Activated CD4-positive, alpha-beta T cell treated with anti-CD3 and anti-CD28 coated beads, Interleukin-2, amount 50 U/mL, for 16 hours (primary cell): Measurements from ENCODE around the gene TOPAZ1.

Experiments used
- DNase-seq: peaks from one replicate; pipeline ENCODE4 v3.0.0-alpha.2; 2020

Gene TOPAZ1

DNA sequence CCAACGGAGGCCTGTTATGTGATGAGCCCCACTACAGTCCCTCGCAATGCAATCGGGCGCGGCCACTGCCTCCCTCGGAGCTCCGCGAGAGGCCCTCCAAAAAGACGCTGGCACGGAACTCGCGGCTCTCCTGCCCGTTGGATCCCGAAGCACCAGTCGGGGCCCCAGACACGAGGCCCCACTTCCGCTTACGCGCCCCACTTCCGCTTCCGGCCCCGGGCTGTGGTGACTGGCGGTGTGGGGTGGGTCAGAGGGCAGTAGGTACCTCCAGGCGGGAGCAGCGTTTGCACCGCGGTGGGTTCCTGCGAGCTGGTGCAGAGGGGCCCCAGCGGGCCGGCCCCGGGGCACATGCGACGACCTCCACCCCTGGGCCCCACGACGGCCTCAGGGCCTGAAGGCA lies at the start of gene TOPAZ1:
TOPAZ1 (plus strand) TSS at position 181 of the 400 bp plus-strand sequence; CDS start at position 349, 168 bp downstream.
- no peak for DNase-seq

DNA sequence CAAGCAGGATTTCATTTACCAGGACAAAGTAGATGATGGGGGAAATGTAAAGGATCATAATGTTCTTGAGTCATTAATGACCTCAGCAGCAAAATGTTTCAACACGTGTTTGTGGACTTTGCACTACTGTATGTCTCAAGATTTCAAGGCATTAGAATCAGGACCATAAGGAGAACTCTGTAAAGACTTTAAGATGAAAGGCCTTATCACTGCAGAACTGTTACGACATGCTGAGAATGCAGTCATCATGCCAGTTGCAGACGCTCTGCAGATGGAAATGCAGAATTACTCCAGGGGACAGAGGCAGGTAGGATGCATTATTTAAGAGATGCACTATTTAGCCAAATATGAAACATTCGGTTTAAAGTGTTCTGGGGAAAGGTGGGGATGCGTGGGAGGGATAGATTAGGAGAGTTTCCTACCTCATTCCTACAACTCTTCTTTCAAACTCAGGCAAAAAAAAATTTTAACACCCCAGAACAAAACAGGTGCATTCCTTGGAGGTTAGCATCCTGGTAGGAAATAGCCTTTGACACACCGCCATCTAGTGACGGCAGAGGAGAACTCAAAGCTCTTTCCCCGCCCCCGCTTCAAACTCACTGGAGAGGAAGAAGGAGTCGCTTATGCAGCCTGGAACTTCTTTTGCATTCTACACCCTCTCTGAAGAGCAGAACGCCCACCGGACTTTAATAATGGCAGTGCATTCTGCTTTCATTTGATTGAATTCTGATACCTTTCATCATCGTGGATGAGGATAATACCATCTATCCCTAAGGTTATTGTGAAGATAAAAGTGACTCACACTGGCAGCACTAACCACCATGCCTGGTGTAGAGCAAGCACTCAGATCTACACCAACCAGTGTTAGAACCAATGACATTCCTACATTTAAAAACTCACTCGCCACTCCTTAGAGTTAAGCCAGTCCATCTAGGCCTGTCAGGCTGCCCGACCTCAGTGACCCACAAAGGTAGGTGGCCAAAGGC lies 43.1 kb upstream of the TOPAZ1 start:
- peak; percentile 70 for DNase-seq

DNA sequence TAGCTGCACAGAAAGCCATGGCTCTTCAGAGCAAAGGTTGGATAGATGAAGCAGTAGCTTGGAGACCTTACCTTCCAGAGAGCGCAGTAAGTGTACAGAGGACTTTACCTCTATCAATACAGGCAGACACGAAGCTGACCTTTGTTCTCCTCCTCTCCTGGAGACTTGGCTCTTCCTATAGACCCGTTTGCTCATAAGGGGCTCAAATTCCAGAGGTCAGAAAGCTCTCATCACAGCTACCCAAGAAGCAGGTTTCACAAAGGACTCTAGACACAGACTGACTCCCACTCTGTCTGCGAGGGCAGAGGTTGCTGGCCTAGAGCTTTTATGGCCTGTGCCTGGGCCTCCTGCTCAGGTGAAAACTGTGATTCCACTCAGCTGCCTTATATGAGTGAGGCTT lies 35.4 kb upstream of the TOPAZ1 start:
- DNase-seq: no peak

DNA sequence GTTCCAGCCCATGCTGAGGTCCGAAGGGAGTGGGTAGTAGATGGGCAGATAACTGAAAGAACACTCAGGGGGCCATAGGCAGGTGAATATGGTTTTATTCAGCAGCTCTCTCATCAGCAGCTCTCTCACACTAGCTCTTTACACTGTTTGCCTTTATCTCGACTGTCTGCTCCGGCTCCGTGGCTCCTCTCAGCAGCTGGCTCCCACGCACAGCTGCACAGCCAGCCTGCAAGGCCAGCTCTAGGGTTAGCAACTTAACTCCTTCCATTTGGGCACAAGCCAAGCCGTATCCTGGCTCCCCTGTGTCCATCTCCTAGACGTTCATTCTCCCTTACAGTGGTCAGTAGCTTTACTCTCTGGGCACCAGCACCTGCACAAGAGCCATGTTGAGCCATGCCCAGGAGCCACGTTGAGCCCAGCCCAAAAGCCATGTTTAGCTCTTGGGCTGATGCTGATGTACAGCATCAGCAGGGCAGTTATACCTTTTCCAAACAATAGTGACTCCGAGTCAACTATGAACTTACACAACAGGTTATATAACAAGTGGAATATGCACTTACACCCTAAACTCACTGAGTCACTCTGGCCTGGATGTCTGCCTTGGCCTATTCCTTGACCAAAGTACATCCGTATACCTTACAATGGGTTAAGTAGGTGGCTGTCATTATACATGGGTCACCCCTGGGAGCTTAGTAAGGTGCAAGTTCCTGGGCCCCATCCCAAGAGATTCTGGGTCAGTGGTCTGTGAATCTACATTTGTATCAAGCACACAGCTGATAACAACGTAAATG lies 34.6 kb upstream of the TOPAZ1 start:
- no peak for DNase-seq

DNA sequence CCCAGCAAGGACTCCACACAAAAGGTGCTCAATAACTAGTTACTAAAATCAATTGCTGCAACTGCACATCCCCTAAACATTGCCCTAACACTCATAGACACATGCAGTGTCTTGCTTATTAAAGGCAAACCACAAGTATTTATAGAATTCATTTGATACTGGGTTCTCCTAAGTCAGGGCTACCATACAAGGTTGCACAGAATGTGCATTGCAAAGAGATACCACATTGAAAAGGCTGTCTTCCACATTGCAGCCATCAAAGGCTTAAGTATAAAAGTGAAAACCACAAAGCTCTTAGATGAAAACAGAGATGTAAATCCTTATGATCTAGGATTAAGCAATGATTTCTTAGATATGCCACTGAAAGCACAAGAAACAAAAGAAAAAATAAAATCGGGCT lies 33.6 kb upstream of the TOPAZ1 start:
- DNase-seq: no peak

DNA sequence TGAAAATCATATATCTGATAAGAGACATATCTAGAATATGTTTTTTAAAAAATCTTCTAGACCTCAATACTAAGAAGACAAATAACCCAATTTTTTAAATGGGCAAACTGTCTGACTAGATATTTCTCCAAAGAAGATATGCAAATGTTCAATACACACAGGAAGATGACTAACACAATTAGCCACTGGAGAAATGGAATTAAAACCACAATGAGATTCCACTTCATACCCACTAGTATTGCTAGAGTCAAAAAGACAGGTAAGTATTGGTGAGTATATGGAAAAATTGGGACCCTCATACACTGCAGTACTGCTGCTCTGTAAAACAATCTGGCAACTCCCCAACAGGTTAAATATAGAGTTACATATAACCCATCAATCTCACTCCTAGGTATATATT lies 33.1 kb upstream of the TOPAZ1 start:
- no peak for DNase-seq

DNA sequence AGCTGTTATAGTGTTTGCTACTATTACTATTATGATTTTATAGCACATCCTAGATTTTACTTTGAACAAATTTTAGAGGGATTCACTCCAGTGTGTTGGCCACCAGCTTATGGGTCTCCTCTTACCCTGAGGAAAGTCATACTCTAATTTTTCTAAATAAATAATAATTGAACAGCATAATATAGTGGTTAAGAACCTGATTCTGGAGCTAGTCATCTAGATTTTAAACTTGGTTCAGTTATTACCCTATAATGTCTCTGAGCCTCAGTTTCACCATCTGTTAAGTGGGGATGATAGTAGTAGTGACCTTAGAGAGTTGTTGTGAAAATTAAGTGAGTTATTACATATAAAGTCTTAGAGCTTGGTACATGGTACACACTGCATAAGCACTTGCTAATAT lies 30.7 kb upstream of the TOPAZ1 start:
- no peak for DNase-seq

DNA sequence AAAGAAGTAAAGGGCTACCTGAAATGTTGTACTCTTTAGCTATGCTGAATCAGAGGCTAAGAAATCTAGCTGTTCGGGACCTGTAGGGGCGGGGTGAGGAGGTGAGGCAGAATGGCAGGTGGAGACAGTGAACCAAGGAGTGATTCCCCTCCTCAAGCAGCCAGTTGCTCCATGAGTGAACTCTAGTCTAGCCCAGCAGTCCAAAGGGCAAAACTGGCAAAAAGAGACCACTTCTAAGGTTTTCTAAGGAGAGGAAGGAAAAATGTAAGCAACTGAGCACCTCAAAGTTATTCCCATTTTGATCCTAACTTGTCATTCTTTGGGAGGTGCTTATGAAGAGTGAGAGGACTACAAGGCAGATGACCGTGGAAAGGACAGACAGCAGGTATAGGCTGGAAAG lies 19.3 kb upstream of the TOPAZ1 start:
- no peak for DNase-seq

DNA sequence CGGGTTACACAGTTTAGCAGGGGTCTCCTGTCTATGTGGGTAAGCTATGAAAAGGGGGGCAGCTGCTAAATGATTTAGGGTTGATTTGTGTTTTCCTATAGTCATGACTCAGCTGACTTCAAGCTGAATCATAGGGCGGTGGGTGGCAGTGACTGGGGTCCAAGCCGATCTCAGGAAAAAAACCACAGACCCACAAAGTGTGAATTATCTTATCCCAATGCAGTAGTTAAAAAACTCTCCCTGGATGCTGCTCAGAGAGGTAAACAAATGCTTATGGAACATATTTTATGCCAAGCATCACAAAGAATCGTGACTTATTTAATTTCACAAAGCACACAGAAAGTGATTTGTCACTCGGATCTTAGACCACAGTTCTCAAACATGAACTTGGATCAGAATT lies 18.4 kb upstream of the TOPAZ1 start:
- DNase-seq: no peak

DNA sequence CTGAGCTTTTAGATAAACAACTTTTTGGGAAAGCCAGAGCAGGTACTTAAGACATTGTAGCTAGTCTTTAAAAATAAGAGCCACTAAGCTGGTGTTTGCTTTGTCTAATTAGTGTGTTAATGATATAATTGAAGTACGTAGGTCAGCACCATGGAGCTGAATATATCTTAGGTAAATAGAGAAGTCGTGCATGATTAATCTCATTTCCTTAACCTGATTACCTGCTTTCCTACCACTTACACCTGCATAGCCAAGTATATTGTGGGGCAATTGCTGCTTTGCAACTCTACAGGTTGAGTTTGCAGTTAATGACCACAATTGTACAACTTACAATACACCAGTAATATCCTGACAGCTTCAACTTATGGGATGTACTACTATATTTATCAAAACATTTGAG lies 17.6 kb upstream of the TOPAZ1 start:
- DNase-seq: no peak

DNA sequence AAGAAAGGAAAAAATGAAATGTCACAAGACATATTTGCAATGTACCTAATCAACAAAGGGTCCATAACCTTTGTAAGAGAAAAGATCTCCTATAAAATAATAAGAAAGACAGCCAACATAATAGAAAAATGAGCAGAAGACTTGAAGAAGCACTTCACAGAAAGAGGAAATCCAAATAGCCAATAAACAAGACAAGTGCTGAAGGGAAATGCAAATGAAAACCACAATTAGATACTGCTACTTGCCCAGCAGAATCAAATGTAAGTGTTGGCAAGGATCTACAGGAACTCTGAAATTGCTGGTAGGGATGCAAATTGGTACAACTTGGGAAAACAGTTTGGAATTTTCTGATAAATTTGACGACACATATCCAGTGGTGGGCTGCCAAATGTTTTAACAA lies 15.1 kb upstream of the TOPAZ1 start:
- DNase-seq: no peak

DNA sequence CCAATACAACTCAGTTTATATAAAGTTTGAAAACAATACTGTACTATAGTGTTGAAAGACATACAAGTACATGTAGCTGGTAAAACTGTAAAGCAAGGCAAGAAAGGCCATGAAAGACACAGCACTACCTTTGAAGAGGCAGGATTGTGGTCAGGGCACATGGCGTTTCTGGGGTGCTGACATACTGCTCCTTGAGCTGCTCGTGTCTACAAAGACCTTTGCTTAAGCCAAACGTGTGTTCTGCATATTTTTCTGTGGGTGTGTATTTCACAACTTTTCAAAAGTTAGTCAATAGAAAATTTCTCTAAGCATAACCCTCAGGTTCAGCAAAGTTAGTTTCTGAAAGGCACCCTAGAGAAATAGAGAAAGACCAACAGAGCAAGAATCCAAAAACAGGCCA lies 14.1 kb upstream of the TOPAZ1 start:
- DNase-seq: no peak

DNA sequence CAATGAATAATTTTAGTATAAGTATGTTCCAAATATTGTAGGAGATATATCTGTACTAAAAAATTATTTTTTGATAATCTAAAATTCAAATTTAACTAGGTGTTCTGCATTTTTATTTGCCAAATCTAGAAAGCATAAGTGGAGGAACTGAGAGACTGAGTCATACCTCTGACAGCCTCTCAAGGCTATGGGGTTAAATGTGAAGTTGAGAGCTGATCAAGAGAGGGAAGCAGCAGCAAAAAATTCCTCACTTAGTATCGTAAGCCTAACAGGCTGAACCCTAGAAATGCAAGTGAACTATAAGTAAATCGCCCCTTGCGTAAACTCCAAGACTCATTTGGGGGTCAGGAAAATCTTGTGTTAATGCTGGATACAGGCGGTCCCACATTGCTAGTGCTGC lies 12.8 kb upstream of the TOPAZ1 start:
- DNase-seq: no peak

DNA sequence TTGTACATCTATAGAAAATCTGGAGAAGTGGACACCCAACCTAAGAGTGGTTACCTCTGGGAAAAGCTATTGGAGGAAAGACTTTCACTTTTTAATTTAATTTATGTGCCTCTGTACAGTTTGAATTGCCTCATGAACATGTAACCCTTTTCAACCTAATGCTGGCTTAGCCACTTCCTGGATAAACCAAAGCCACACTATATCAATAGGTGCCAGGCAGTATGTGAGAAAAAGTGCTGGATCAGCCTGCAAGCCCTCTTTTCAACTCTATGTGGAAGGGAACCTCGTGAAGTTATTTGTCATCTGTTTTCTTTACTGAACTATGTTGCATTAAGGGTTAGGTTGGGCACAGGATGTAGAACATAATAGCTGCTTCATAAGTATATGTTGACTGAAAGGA lies 9.3 kb upstream of the TOPAZ1 start:
- no peak for DNase-seq

DNA sequence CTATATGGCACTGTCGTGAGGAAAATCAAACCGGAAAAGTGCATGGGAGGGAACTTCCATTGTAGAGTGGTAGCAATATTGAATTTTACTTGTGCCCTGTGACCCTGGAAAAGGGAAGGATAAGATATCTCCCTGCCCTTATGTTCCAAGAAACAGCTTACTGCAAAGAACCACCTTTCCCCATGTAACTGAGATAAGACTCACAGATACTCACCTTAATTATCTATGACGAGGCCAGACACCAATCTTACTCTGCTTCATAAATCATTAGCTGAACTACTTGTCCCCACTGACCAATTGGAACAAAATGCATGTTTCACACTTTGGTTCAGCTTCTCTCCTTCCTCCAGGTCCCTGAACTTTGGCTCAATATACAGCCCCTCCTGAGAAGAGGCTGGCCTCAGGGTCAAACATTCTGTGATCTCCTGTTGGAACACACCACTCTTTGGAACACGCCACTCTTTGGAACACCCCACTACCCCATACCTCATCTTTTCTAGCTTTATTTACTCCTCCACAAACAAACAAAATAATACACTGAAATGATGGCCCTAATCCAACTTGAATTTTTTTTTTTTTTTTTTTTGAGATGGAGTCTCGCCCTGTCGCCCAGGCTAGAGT lies 6.9 kb upstream of the TOPAZ1 start:
- no peak for DNase-seq

DNA sequence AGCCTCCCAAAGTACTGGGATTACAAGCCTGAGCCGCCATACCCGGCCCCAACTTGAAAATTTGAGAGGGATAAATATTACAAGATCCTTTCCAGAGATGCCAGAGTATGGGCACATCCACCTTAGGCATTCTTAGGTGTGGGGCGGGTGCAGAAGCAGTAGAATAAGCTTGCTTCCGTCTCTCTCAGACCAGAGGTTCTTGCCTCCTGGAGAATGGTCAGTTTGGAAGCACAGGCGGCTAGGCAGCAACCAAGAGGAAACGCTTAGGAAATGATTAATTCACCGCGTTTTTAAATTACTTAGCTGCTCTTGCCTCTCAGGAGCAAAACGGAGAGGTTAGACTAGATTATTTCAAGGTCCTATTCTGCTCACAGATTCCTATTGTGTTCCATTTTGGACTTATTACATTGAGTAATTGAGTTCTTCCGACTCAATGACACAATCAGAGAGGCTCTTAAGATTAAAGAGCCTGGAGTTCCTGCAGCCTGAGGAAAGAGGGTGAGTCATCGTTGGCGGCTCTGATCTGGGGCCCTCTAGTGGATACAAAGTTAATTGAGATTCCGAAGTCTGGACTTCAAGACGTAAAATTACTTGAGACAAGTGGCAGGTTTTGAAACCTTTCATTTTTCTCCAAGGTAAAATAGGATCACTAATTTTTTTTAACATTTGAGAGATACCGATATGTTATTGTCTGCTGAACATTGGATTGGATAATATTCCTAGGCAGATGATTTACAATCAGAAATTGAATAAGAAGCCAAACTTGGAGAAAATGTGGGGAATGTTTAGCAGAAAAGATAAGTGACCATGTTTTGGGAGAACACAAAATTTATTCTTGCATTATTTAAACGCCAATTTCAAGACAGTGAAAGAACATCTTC lies 5.8 kb upstream of the TOPAZ1 start:
- peak; percentile 68 for DNase-seq

DNA sequence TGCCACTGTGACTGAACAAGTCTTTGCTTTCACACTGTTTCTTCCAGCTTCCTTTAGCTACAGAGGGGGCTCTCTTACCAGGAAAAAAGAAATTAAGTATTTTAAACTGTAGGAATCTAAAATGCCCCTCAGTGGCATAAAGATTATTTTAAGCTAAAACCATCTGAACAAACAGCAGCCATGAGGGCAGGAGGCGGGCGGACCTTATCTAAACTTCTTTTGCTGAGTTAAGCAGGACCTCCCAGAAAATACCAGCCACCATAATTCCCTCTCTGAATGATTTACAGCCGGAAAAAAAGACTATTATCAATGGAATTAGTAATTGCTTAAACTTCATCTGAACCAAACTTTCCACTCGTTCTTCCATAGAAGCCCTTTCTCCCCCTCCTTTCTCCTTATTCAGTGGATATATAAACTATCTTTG lies 5.2 kb upstream of the TOPAZ1 start:
- no peak for DNase-seq

DNA sequence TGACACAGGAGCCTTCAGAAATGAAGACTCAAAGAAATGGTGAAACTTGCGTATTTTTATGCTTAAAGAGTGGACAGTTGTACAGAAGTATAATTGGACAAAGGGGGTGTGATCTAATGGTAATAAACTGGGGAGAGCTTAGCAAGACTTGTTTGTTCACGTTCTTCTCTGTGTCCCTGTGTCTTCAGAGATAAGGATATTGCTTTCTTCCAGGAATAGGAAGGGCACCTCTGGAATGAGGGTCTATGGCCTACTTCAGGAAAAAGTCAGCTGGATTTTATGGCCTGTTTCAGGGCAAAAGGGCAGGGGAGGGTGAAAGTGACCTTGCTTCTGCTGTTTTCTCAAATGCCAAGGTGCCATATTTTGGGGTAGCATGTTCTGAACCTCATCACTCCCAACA lies 4.5 kb upstream of the TOPAZ1 start:
- DNase-seq: no peak

DNA sequence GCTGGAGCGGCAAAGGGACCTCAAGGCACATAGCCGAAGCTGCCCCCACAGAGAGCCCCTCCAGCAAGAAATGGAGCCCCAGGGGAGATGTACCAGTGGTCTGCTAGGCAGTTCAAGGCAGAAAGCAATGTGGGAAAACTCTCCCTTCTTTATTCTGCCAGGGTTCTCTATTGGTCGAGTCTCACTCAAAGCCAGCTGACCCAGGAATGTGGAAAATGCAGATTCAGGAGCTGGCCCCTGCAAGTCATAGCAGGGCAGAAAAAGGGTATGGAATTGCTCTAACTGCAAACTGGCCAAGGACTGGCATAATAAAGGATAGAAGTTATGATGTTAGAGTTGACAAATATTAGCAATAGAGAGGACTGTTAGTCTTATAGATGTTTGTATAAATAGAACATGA lies 4.0 kb upstream of the TOPAZ1 start:
- DNase-seq: no peak

DNA sequence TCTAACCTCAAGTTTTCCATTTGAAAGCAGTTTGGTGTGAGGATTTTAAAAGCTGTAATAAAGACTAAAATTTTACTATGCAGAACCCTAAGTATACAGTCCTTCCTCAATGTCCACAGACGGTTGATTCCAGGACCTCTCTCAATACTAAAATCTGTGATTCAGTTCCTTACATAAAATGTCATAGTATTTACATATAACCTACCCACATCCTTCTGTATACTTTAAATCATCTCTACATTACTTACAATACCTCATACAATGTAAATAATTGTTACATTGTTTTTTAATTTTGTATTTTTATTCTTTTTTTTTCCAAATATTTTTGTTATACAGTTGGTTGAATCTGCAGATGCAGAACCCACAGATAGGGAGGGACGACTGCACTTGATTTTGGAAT lies 2.8 kb upstream of the TOPAZ1 start:
- DNase-seq: no peak

DNA sequence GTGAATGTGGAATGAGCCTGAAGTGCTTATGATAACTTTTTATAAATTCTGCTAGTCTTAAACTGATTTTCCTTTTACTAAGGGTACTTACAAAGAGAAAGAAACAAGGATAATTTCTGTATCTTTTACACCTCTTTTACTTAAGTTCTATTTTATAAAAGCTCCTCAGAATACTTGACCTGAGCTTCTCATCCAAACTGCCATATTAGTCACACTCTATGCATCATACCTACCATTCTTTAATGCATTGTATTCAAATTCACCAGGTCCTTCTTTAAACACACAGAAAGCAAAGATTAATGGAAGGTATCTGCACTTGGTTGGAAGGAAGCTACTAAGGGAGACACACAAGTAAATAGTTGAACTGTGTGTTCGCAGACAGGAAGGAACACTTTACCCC lies 1.6 kb upstream of the TOPAZ1 start:
- no peak for DNase-seq

DNA sequence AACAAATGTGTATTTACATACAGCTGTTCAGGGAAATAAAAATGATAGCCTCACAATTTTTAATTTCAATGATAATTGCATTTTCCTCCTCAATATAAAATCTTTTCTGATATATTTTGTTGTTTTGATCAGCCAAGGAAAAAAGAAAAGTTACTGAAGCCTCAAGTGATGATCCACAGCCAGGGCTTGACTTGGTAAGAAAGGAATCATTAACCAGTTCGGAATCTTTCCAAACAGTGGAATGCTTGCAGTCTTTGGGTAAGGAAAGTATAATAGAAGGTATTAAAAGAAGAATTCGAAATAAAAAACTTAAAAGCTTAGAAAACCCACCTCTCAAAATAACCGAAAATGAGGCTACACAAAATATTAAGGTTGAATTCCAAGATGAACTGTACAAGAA lies 1.0 kb downstream of the TOPAZ1 start:
- no peak for DNase-seq

DNA sequence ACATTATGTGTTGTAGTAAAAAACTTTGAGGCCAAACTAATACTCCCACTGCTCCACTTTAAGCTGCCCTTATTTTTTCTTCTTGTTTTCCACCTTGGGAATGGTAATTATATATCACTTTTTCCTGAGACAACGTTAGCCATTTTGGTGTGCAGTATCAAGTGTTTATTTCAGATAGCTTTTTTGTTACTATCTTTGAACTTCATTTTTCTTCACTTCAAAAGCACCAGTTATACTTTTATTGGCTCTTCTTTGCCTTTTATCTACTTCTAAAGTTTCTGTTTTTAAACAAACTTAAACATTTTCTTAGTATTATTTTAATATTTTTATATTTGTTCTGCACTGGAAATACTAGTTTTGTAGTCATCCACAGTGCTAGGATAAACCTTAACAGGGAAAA lies 6.5 kb downstream of the TOPAZ1 start:
- no peak for DNase-seq
